ENCODE results near the gene XYLT2. TPM values are rescaled to one million over a fixed set of nuclear protein-coding genes. Genes with fewer than 3 reads are reported as not detected.

Gene XYLT2
- total RNA-seq, 1 donor from 2014 or later = 41.0 TPM

- no peak overlapping the region for H3K9ac ChIP-seq (ENCODE audit: low read length)
- FAIRE-seq (no peak), DNase-seq (ENCODE audit: low read depth) (no peak)
- H3K4me1 ChIP-seq (ENCODE audit: insufficient read depth, low read length) = no peaks in the 10 kb centered on the region
- Mint-ChIP-seq H3K27ac (ENCODE audit: unreplicated experiment) (no peak overlapping the region), H3K4me1 (ENCODE audit: low read depth, unreplicated experiment) (no peaks in the 10 kb centered on the region), H3K36me3 (ENCODE audit: low read depth, unreplicated experiment) (peaks cover 22% of the 10 kb centered on the region), H3K27me3 (ENCODE audit: low read depth, unreplicated experiment) (no peaks in the 10 kb centered on the region), H3K9me3 (ENCODE audit: unreplicated experiment) (no peaks in the 10 kb centered on the region), H3K4me3 (ENCODE audit: unreplicated experiment) (no peak overlapping the region)
- no peak overlapping the region for H3K4me2 ChIP-seq (ENCODE audit: low read length)
- H3K79me2 ChIP-seq (ENCODE audit: insufficient read depth, low read length) = no peaks in the 10 kb centered on the region
- TF ChIP-seq CTCF (IDR thresholded peaks at IDR 0.05; ENCODE audit: insufficient read depth, low read depth, low read length) (no peak), EZH2 (IDR thresholded peaks at IDR 0.05; ENCODE audit: insufficient read depth, low read length) (no peak)
- H3K27ac ChIP-seq (ENCODE audit: low read depth, low read length) = no peak overlapping the region
- H3K27me3 ChIP-seq (ENCODE audit: insufficient read depth, low read length) = no peaks in the 10 kb centered on the region
- H3K36me3 ChIP-seq (ENCODE audit: insufficient read depth, low read length) = peaks cover 13% of the 10 kb centered on the region
- H4K20me1 ChIP-seq (ENCODE audit: insufficient read depth, low read length) = peaks cover 22% of the 10 kb centered on the region
- H3K9me3 ChIP-seq (ENCODE audit: insufficient read depth, low read depth, low read length) = no peaks in the 10 kb centered on the region
- H2AFZ ChIP-seq (ENCODE audit: low read depth, low read length) = no peak overlapping the region
- H3K4me3 ChIP-seq (ENCODE audit: insufficient read depth, low read depth, low read length) = no peak overlapping the region
Observed at GRCh38 chr17:50356892-50357510, 11.1 kb downstream of the XYLT2 start.

- peaks cover 13% of the 10 kb centered on the region for H3K36me3 ChIP-seq (ENCODE audit: insufficient read depth, low read length)
- peaks cover 5% of the 10 kb centered on the region for H3K4me1 Mint-ChIP-seq (ENCODE audit: low read depth, unreplicated experiment)
- no peak for DNase-seq (ENCODE audit: low read depth)
Observed at GRCh38 chr17:50358177-50358576, 12.3 kb downstream of the XYLT2 start.

More at GRCh38 chr17:50358177-50358576, 12.3 kb downstream of the XYLT2 start:
- H3K4me3 Mint-ChIP-seq (ENCODE audit: unreplicated experiment) = no peak overlapping the region
- Histone ChIP-seq H3K9me3 (ENCODE audit: insufficient read depth, low read depth, low read length) (no peaks in the 10 kb centered on the region), H3K79me2 (ENCODE audit: insufficient read depth, low read length) (no peaks in the 10 kb centered on the region), H3K27me3 (ENCODE audit: insufficient read depth, low read length) (no peaks in the 10 kb centered on the region), H3K4me1 (ENCODE audit: insufficient read depth, low read length) (no peaks in the 10 kb centered on the region), H3K4me3 (ENCODE audit: insufficient read depth, low read depth, low read length) (no peak overlapping the region), H2AFZ (ENCODE audit: low read depth, low read length) (no peak overlapping the region), H3K4me2 (ENCODE audit: low read length) (no peak overlapping the region), H4K20me1 (ENCODE audit: insufficient read depth, low read length) (peaks cover 15% of the 10 kb centered on the region), H3K9ac (ENCODE audit: low read length) (no peak overlapping the region), H3K27ac (ENCODE audit: low read depth, low read length) (no peak overlapping the region)
- H3K27ac Mint-ChIP-seq (ENCODE audit: unreplicated experiment) = no peak overlapping the region
- TF ChIP-seq EZH2 (IDR thresholded peaks at IDR 0.05; ENCODE audit: insufficient read depth, low read length) (no peak), CTCF (IDR thresholded peaks at IDR 0.05; ENCODE audit: insufficient read depth, low read depth, low read length) (no peak)
- no peaks in the 10 kb centered on the region for H3K27me3 Mint-ChIP-seq (ENCODE audit: low read depth, unreplicated experiment)
- no peaks in the 10 kb centered on the region for H3K9me3 Mint-ChIP-seq (ENCODE audit: unreplicated experiment)
- no peak for FAIRE-seq
- H3K36me3 Mint-ChIP-seq (ENCODE audit: low read depth, unreplicated experiment) = peaks cover 17% of the 10 kb centered on the region

Data from astrocyte (in vitro differentiated cells and primary cell).